ENCODE measurements around the gene SLC35F4. TPM values are rescaled to one million over a fixed set of nuclear protein-coding genes. Genes with fewer than 3 reads are reported as not detected.

SLC35F4 gene
- total RNA-seq, 3 donors from 2014 or later, result not detected

DNA sequence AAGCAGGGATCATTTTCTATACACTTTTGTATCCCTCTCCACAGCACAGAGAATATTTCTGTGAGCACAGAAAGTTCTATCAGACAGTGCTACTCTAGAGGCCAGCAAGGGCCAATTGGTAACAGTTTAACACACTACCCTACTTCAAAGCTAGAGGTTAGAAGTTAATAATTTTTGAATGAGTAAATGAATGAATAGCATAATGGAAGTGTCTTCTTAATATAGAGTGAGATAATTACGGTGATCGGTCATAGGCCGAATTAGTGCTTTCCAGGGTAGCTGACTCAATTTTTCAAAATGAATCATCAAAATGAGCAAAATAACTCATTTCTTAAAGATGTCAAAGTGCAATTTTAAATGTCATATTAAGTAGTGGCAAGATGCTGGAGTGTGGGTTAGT, 305.2 kb downstream of the SLC35F4 start:
- Mint-ChIP-seq H3K4me3 (no peak overlapping the region), H3K36me3 (ENCODE audit: insufficient read depth) (no peaks in the 10 kb centered on the region), H3K9me3 (no peaks in the 10 kb centered on the region), H3K27me3 (ENCODE audit: low read depth) (peaks cover 2% of the 10 kb centered on the region), H3K4me1 (ENCODE audit: low read depth) (no peaks in the 10 kb centered on the region)
- no peak for DNase-seq
- ATAC-seq, result no peak

DNA sequence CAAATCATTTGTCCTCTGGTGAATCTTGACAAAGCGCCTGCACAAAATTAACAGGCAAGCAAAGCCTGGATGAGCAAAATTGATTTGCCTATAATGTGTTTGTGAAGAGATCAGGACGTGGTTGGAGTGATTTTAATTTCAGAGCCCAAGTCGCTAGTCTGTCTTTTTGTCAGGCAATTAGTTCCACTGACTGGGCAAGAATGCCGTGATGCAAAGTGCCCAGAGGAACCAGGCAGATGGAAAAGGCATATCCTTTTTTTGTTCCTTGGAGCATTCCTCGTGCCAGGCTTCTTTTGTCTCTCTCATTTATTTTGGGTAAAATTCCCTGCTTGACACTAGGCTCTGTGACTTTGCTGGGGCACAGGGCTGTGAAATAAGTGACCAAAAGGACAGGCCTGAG, 306.3 kb downstream of the SLC35F4 start:
- Mint-ChIP-seq H3K9me3 (peaks cover 3% of the 10 kb centered on the region), H3K27me3 (ENCODE audit: low read depth) (peaks cover 2% of the 10 kb centered on the region), H3K36me3 (ENCODE audit: insufficient read depth) (no peaks in the 10 kb centered on the region), H3K4me3 (no peak overlapping the region), H3K4me1 (ENCODE audit: low read depth) (no peaks in the 10 kb centered on the region)
- ATAC-seq (no peak), DNase-seq (no peak)

DNA sequence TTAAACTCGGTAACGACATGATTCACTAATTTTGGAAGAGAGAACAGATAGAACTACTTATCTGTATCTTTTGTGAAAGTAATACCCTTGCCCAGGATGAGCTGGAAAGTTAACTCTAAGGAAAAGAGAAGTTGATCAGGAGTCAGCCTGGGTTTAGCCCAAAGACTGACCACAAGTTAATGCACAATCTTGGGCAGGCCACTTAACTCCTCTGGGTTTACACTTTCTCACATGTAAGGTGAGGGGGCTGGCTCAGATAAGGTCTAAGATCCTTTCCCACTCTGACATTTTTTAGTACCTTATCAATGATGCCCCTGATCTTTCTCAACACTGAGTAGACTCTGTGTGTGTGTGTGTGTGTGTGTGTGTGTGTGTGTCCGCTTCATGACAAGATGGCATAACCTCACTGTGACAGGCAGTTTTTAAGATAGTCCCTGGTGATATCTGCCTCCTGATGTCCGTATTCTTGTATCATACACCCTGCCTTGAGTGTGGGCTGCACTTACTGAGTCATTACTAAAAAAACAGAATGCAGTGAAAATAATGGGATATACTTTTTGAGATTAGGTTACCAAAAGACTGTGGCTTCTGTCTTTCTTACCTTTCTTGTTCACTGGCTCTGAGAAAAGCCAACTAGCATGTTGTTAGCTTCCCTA, 316.0 kb downstream of the SLC35F4 start:
- H3K4me3 Mint-ChIP-seq, result no peak overlapping the region
- no peak for DNase-seq
- peaks cover 36% of the 10 kb centered on the region for H3K9me3 Mint-ChIP-seq
- H3K4me1 Mint-ChIP-seq (ENCODE audit: low read depth), result no peaks in the 10 kb centered on the region
- no peak for ATAC-seq
- no peaks in the 10 kb centered on the region for H3K27me3 Mint-ChIP-seq (ENCODE audit: low read depth)
- no peaks in the 10 kb centered on the region for H3K36me3 Mint-ChIP-seq (ENCODE audit: insufficient read depth)

DNA sequence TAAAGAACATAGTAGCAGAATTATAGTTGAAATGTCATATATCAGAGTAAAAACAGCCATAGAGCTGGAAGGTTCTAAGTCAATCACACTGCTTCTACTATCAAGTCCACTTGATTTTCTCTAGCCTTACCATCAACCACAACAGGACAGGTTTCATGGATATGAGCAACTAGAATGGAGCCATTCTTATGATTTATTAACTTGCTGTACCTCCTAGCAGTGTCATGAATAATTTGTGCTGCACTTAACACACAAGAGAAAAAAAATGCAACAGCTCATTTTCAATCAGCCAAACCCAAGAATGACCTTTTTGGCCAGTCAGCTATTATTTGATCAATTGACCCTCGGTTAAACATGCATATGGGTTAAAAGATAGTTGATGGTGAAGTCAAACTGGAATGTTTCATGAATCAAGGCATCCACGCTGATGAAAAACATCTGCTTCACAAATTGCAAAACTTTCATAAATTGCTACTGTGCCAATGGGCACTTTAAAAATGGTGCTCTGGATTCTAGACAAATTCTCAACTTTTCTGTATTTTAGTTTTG, 316.8 kb downstream of the SLC35F4 start:
- H3K36me3 Mint-ChIP-seq (ENCODE audit: insufficient read depth), result no peaks in the 10 kb centered on the region
- ATAC-seq, result no peak

DNA sequence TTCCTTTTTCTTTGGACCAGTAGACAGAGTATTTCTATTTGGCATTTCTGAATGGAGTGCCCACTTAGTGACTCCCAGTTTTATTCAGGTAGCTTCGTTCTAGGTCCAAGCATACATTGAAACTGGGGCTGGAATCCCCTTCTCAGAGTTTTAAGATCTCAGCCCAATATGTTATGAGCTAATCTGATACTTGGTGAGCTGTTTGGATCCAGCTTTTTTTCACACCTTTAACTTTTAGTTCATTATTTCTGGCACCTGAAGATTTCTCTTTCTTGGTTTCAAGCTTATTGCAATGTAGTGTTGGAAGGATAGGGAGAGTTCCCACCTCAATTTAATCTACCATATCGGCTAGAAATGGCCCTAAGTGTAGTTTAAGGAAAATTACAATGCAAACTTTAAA, 318.8 kb downstream of the SLC35F4 start:
- H3K9me3 Mint-ChIP-seq, result peaks cover 33% of the 10 kb centered on the region
- H3K36me3 Mint-ChIP-seq (ENCODE audit: insufficient read depth), result peaks cover 3% of the 10 kb centered on the region
- no peaks in the 10 kb centered on the region for H3K27me3 Mint-ChIP-seq (ENCODE audit: low read depth)
- ATAC-seq, result no peak
- DNase-seq, result no peak
- H3K4me3 Mint-ChIP-seq, result no peak overlapping the region
- no peaks in the 10 kb centered on the region for H3K4me1 Mint-ChIP-seq (ENCODE audit: low read depth)

More for the DNA sequence above, 316.8 kb downstream of the SLC35F4 start:
- H3K4me3 Mint-ChIP-seq, result no peak overlapping the region
- no peaks in the 10 kb centered on the region for H3K27me3 Mint-ChIP-seq (ENCODE audit: low read depth)
- H3K4me1 Mint-ChIP-seq (ENCODE audit: low read depth), result no peaks in the 10 kb centered on the region
- peaks cover 28% of the 10 kb centered on the region for H3K9me3 Mint-ChIP-seq
- no peak for DNase-seq

DNA sequence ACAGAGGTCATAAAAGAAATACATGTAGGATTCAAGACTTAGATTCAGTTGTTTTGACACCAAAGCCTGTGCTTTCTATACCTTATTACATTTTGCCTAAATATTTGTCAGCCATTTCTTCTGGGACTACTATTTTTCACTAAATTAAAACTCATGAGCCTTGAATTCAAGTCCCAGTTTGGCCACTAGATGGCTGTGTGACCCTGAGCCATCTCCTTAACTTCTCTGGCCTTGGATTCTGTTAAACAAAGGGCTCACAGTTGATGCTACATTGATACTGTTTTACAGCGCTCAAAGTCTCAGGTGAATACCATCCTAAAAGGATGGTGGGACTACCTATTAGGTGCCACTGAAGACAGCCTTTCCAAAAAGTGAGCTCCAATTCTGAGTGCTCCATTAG, 332.7 kb downstream of the SLC35F4 start:
- peaks cover 7% of the 10 kb centered on the region for H3K27me3 Mint-ChIP-seq (ENCODE audit: low read depth)
- no peak for DNase-seq
- no peaks in the 10 kb centered on the region for H3K36me3 Mint-ChIP-seq (ENCODE audit: insufficient read depth)
- H3K9me3 Mint-ChIP-seq, result peaks cover 9% of the 10 kb centered on the region
- no peak overlapping the region for H3K4me3 Mint-ChIP-seq
- H3K4me1 Mint-ChIP-seq (ENCODE audit: low read depth), result no peaks in the 10 kb centered on the region
- ATAC-seq, result no peak

DNA sequence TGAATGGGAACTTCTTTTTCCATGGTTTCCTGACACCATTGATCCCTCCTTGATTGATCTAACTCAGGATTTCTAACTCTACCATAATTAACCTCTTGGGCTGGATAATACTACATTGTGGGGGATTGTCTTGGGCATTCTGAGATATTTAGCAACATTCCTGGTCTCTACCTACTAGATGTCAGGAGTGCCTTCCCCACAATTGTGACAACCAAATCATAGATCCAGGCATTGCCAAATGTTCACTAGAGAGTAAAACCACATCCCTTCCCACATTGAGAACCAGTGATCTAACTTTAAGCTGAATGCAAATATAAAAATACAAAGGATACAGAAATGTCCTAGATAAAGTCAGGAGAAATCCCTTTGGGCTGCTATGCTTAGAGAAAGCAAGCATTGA, 335.3 kb downstream of the SLC35F4 start:
- peaks cover 21% of the 10 kb centered on the region for H3K9me3 Mint-ChIP-seq
- H3K27me3 Mint-ChIP-seq (ENCODE audit: low read depth), result peaks cover 7% of the 10 kb centered on the region
- H3K4me1 Mint-ChIP-seq (ENCODE audit: low read depth), result no peaks in the 10 kb centered on the region
- DNase-seq, result no peak
- ATAC-seq, result no peak
- H3K36me3 Mint-ChIP-seq (ENCODE audit: insufficient read depth), result no peaks in the 10 kb centered on the region
- H3K4me3 Mint-ChIP-seq, result no peak overlapping the region

DNA sequence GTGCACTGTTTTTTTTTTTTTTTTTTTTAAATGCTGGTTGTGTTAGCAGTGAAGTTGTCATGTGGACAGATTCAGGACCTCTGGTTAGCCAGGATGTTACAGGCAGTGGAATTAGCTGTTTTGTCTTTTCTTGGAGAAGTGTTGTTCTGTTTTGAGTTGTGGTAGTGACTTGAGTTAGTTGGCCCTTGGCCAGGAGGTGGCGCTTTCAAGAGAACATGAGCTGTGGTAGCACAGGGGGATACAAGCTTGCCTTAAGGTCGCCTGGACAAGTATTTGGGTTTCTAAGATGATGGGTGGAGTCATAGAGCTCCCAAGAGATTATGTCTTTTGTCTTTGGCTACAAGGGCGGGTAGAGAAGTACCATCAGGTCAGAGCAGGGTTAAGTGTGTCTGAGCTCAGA, 338.9 kb downstream of the SLC35F4 start:
- DNase-seq (no peak), ATAC-seq (no peak)
- peaks cover 7% of the 10 kb centered on the region for H3K27me3 Mint-ChIP-seq (ENCODE audit: low read depth)
- no peaks in the 10 kb centered on the region for H3K4me1 Mint-ChIP-seq (ENCODE audit: low read depth)
- H3K9me3 Mint-ChIP-seq, result peaks cover 39% of the 10 kb centered on the region
- no peak overlapping the region for H3K4me3 Mint-ChIP-seq
- no peaks in the 10 kb centered on the region for H3K36me3 Mint-ChIP-seq (ENCODE audit: insufficient read depth)

DNA sequence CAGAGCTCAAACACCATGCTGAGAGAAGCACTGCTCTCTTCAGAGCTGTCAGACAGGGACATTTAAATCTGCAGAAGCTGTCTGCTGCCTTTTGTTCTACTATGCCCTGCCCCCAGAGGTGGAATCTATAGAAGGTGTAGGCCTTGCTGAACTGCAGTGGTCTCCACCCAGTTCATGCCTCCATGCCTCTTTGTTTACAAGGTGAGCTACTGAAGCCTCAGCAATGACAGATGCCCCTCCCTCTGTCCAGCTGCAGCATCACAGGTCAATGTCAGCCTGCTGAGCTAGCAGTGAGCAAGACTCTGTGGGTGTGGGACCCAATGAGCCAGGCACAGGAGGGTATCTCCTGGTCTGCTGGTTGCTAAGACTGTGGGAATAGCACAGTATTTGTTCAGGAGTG, 346.8 kb downstream of the SLC35F4 start:
- no peaks in the 10 kb centered on the region for H3K27me3 Mint-ChIP-seq (ENCODE audit: low read depth)
- no peak for ATAC-seq
- H3K9me3 Mint-ChIP-seq, result peaks cover 41% of the 10 kb centered on the region

More for the DNA sequence above, 346.8 kb downstream of the SLC35F4 start:
- no peak for DNase-seq
- Mint-ChIP-seq H3K4me1 (ENCODE audit: low read depth) (no peaks in the 10 kb centered on the region), H3K36me3 (ENCODE audit: insufficient read depth) (no peaks in the 10 kb centered on the region), H3K4me3 (no peak overlapping the region)
